ENCODE results near the gene VWF. TPM values are rescaled to one million over a fixed set of nuclear protein-coding genes. Genes with fewer than 3 reads are reported as not detected.

Gene VWF
- total RNA-seq, 1 donor = 0.72 TPM

GRCh38 chr12:5944688-5945070 lies 179.8 kb downstream of the VWF start:
- H3K4me2 ChIP-seq (ENCODE audit: insufficient read depth, low read length) = peak overlapping the region; percentile 43
- no peak overlapping the region for H3K27ac ChIP-seq (ENCODE audit: low read depth, low read length)
- H3K36me3 ChIP-seq (ENCODE audit: insufficient read depth, low read length) = no peaks in the 10 kb centered on the region
- TF ChIP-seq CTCF (IDR thresholded peaks at IDR 0.05; ENCODE audit: extremely low read depth, low read depth, low read length) = no peak
- H3K4me3 ChIP-seq (ENCODE audit: insufficient read depth, low read length) = peak overlapping the region; percentile 43
- H3K79me2 ChIP-seq (ENCODE audit: insufficient read depth, low read length) = no peaks in the 10 kb centered on the region
- H4K20me1 ChIP-seq (ENCODE audit: insufficient read depth, low read length) = no peaks in the 10 kb centered on the region
- H3K4me1 ChIP-seq (ENCODE audit: insufficient read depth, low read length) = no peaks in the 10 kb centered on the region
- H3K27me3 ChIP-seq (ENCODE audit: insufficient read depth, low read length) = peaks cover 38% of the 10 kb centered on the region
- no peaks in the 10 kb centered on the region for H3K9me3 ChIP-seq (ENCODE audit: low read depth, low read length)
- DNase-seq (ENCODE audit: insufficient read length, low spot score, missing footprints) = no peak
- no peak overlapping the region for H2AFZ ChIP-seq (ENCODE audit: low read length)

- Histone ChIP-seq H3K9me3 (ENCODE audit: low read depth, low read length) (no peaks in the 10 kb centered on the region), H2AFZ (ENCODE audit: low read length) (no peak overlapping the region), H3K27ac (ENCODE audit: low read depth, low read length) (no peak overlapping the region), H3K36me3 (ENCODE audit: insufficient read depth, low read length) (no peaks in the 10 kb centered on the region), H3K79me2 (ENCODE audit: insufficient read depth, low read length) (no peaks in the 10 kb centered on the region), H4K20me1 (ENCODE audit: insufficient read depth, low read length) (no peaks in the 10 kb centered on the region), H3K4me3 (ENCODE audit: insufficient read depth, low read length) (no peak overlapping the region), H3K4me2 (ENCODE audit: insufficient read depth, low read length) (no peak overlapping the region), H3K4me1 (ENCODE audit: insufficient read depth, low read length) (no peaks in the 10 kb centered on the region), H3K27me3 (ENCODE audit: insufficient read depth, low read length) (peaks cover 35% of the 10 kb centered on the region)
- TF ChIP-seq CTCF (IDR thresholded peaks at IDR 0.05; ENCODE audit: extremely low read depth, low read depth, low read length) = no peak
- DNase-seq (ENCODE audit: insufficient read length, low spot score, missing footprints) = no peak
Observed at GRCh38 chr12:5944053-5944452, 180.4 kb downstream of the VWF start.

DNA sequence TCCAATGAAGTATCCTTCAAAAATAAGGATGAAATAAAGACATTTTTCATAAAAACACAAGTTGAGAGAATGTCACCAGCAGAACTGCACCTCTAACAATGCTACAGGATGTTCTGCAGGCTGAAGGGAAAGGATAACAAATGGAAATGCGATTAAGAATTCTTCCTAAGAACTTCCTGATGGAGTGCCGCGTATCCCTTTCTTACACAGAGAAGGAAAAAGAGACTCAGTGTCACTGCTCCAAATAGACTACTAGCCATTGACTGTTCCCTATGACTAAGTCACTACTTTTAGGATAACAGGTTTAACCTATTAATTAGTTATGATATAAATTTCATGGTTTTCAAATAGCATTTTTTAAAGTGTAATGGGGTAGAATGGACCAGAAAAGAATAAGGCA lies 182.6 kb downstream of the VWF start:
- H3K4me2 ChIP-seq (ENCODE audit: insufficient read depth, low read length) = no peak overlapping the region
- TF ChIP-seq CTCF (IDR thresholded peaks at IDR 0.05; ENCODE audit: extremely low read depth, low read depth, low read length) = no peak
- DNase-seq (ENCODE audit: insufficient read length, low spot score, missing footprints) = no peak
- H4K20me1 ChIP-seq (ENCODE audit: insufficient read depth, low read length) = no peaks in the 10 kb centered on the region
- H3K27me3 ChIP-seq (ENCODE audit: insufficient read depth, low read length) = peaks cover 31% of the 10 kb centered on the region
- no peak overlapping the region for H2AFZ ChIP-seq (ENCODE audit: low read length)
- H3K27ac ChIP-seq (ENCODE audit: low read depth, low read length) = no peak overlapping the region
- no peak overlapping the region for H3K4me3 ChIP-seq (ENCODE audit: insufficient read depth, low read length)
- H3K36me3 ChIP-seq (ENCODE audit: insufficient read depth, low read length) = no peaks in the 10 kb centered on the region
- no peaks in the 10 kb centered on the region for H3K79me2 ChIP-seq (ENCODE audit: insufficient read depth, low read length)
- no peaks in the 10 kb centered on the region for H3K4me1 ChIP-seq (ENCODE audit: insufficient read depth, low read length)
- no peaks in the 10 kb centered on the region for H3K9me3 ChIP-seq (ENCODE audit: low read depth, low read length)

GRCh38 chr12:5927732-5928516 lies 196.5 kb downstream of the VWF start:
- Histone ChIP-seq H4K20me1 (ENCODE audit: insufficient read depth, low read length) (no peaks in the 10 kb centered on the region), H3K4me2 (ENCODE audit: insufficient read depth, low read length) (no peak overlapping the region), H2AFZ (ENCODE audit: low read length) (no peak overlapping the region), H3K9me3 (ENCODE audit: low read depth, low read length) (no peaks in the 10 kb centered on the region), H3K27me3 (ENCODE audit: insufficient read depth, low read length) (no peaks in the 10 kb centered on the region), H3K4me1 (ENCODE audit: insufficient read depth, low read length) (no peaks in the 10 kb centered on the region), H3K79me2 (ENCODE audit: insufficient read depth, low read length) (no peaks in the 10 kb centered on the region), H3K27ac (ENCODE audit: low read depth, low read length) (no peak overlapping the region), H3K36me3 (ENCODE audit: insufficient read depth, low read length) (no peaks in the 10 kb centered on the region), H3K4me3 (ENCODE audit: insufficient read depth, low read length) (no peak overlapping the region)
- TF ChIP-seq CTCF (IDR thresholded peaks at IDR 0.05; ENCODE audit: extremely low read depth, low read depth, low read length) = no peak
- DNase-seq (ENCODE audit: insufficient read length, low spot score, missing footprints) = no peak

Data from osteoblast (primary cell).